ENCODE measurements around the gene PDE4D.

PDE4D gene

GRCh38 chr5:59276917-59277372 lies 616.6 kb downstream of the PDE4D start:
- DNase-seq (ENCODE audit: insufficient read length, low spot score) = no peak
- no peak for FAIRE-seq

DNA sequence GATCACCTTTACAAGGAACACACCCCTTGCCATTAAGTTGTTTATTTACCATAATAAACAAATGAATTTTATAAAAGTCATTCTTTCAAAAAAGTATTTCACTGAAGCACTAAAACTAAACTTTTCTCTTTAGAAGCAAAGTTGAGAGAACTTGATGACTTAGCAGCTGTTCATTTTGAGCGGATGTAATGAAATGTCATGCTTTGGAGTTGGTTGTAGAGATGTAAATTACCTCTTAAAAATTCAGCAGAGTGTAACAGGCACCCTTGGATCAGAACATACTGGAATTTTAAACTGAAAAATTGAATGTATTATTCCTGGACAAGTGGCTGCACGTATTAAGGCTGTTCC lies 617.2 kb downstream of the PDE4D start:
- no peak for DNase-seq (ENCODE audit: insufficient read length, low spot score)

More at GRCh38 chr5:59276917-59277372, 616.6 kb downstream of the PDE4D start:
- TF ChIP-seq, protein P1, sequence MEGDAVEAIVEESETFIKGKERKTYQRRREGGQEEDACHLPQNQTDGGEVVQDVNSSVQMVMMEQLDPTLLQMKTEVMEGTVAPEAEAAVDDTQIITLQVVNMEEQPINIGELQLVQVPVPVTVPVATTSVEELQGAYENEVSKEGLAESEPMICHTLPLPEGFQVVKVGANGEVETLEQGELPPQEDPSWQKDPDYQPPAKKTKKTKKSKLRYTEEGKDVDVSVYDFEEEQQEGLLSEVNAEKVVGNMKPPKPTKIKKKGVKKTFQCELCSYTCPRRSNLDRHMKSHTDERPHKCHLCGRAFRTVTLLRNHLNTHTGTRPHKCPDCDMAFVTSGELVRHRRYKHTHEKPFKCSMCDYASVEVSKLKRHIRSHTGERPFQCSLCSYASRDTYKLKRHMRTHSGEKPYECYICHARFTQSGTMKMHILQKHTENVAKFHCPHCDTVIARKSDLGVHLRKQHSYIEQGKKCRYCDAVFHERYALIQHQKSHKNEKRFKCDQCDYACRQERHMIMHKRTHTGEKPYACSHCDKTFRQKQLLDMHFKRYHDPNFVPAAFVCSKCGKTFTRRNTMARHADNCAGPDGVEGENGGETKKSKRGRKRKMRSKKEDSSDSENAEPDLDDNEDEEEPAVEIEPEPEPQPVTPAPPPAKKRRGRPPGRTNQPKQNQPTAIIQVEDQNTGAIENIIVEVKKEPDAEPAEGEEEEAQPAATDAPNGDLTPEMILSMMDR (IDR thresholded peaks at IDR 0.05; ENCODE audit: insufficient read depth, missing control alignments) = no peak

DNA sequence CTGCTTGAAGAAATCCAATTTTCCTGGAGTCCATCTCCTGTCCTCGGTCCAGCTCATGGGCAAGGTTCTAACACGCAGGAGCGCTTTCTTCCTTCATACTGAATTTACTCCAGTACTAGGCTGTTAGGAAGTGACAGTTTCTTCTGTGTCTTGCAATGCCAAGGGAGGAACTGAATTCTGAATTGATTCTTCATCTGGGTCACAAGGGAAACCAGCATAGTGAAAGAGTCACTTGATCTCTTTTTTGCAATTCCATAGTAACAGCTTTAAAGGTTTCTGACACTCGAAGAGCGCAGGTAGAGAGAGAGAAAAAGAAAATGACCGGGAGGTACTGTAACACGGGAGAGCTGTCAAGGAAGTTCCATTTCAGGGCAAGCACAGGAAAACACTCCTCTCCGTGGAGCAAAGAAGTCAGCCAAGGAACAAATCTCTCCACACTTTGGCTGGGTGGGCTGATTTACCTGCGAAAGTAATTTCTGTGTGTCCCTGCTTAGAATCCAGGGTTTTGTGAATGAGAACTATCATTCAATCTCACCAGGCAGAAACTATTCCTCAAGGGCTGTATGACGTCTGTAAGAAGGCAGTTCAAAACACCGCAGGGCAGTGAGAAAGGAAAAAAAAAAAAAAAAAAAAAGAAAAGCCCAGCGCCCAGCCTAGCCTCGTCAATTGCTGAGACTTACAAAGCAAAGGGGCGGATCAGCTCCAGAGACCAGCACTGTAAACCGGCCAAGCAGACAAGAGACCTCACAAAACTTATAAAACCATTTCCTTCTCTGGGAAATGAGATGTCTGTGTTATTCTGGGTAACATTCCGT lies 617.8 kb downstream of the PDE4D start:
- TF ChIP-seq, protein P1 (IDR thresholded peaks at IDR 0.05; ENCODE audit: insufficient read depth, missing control alignments) = no peak
- DNase-seq (ENCODE audit: insufficient read length, low spot score) = no peak
- FAIRE-seq = no peak

More for the DNA sequence above, 617.2 kb downstream of the PDE4D start:
- TF ChIP-seq, protein P1 (IDR thresholded peaks at IDR 0.05; ENCODE audit: insufficient read depth, missing control alignments) = no peak
- no peak for FAIRE-seq

- TF ChIP-seq, protein P1 (IDR thresholded peaks at IDR 0.05; ENCODE audit: insufficient read depth, missing control alignments) = no peak
- no peak for DNase-seq (ENCODE audit: insufficient read length, low spot score)
- FAIRE-seq = no peak
Measured at GRCh38 chr5:59275170-59275509, 618.4 kb downstream of the PDE4D start.

DNA sequence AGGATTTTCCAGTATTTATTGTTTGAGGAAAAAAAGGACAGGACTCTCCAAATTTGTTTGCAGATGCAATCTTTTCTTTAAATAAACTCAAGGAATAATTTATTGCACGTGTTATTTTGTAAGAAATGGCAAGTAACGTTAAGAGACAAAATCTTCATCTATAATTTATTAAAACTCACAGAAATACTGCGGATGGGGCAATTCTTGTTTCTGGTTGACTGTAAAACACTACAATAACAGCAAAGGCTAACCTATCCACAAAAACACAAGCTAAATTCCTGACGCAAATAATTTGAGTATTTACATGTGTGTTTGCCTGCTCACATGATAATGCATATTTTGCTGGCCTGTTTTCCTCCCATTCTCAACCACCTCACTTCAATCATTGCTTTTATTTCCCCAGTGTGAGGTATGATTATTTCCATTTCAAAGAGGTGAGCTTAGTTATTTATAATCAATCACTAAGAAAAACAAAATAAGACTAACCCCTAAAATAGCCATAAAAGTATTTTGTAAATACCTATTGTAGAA lies 619.4 kb downstream of the PDE4D start:
- TF ChIP-seq, protein P1 (IDR thresholded peaks at IDR 0.05; ENCODE audit: insufficient read depth, missing control alignments) = no peak
- FAIRE-seq (no peak), DNase-seq (ENCODE audit: insufficient read length, low spot score) (no peak)

- FAIRE-seq (no peak), DNase-seq (ENCODE audit: insufficient read length, low spot score) (no peak)
- TF ChIP-seq, protein P1 (IDR thresholded peaks at IDR 0.05; ENCODE audit: insufficient read depth, missing control alignments) = no peak
Measured at GRCh38 chr5:59272809-59273427, 620.6 kb downstream of the PDE4D start.
